Measurements from ENCODE around the gene BAD.

The BAD gene

DNA sequence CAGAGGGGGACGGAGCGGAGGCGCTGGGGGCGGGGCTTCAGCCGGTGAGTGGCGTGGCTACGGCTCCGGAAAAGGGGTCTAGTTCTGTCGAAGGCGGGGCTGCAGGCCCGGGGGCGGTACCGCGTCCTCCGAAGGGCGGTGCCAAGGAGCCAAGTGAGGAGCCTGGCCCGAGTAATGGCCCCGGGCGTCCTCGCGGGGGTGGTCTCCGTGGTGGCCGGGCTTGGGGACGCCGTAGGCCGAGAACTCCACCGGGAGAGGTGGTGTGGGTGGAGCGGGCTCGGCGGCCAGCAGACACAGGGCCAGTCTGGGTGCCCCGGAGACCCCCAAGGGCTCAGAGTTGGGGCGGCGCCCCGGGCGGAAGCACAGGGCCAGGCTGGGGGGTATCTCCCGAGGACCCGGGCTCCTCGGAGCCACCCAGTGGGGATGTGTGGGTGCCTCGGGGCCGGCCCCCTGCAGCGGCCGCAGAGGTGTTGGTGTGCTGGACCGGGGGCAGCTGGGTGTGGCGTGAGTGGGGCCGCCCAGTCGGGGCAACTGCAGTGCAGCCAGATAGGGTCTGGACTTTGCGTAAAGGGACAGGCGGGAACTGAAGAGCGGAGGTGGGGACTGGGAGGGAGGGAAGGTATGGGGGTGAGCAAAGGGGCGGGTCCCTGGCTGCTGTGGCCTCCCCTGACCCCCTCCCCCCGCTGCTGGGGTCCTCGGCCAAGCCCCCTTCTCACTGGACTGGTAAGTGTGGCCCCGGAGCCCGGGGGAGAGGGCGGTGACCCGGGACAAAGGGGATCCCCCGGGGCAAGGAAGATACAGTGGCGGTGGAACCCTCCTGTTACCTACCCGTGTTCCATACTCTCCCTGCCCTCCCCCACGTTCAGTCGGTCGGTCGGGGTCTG, 42.7 kb downstream of the BAD start:
- peak; percentile 19 for DNase-seq

DNA sequence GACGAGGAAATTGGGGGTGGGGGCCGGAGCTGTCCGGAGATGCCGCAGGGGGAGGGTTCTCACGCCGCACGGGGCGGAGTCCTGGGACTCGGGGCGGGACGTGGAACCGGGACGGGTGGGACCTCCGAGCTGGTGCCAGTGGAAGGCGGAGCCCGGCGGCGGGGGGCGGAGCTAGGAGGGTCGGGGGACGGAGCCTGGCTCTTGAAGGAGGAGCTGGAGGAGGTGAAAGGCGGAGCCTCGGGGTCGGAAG, 43.3 kb downstream of the BAD start:
- peak; percentile 100 for DNase-seq

DNA sequence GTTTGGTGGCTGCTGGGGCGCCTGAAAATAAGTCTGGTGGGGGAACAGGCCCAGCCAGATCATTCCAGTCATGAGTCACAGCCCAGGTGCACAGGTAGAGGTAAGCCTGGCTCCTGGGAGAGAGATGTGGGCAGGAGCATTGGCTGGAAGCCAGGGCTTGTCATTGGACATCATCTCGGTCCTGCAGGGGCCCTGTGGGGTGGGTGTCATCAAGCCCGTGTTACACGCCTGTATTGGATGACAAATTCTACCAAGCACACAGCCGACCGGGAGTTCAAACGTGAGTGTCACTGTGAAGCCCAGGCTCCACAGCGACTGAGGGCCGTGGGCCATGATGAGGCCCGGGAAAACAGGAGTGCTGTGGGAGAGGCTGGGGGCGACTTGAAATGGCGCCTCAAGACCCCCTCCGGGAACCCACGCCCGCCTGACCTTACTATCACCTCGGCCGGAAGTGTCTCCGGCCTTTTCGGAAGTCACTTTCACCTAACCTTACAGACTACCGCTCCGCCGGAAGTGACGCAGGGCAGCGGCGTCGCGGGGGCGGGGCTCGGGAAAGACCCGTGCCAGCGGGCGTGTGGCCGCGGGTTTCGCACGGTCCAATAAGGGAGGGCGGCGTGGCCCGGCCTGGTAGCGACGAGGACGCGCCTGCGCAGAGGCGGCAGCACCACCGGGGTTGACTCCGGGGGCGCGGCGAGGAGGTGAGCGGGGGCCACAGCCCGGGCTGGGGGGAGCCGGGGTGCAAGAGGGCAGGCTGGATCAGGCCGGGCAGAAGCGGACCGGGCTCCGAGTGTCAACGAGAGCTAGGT, 43.8 kb downstream of the BAD start, which contains the start of gene FKBP2:
FKBP2 (plus strand) TSS at position 661 of the 806 bp plus-strand sequence. CDS start 1,293 bp downstream, outside the sequence.
- DNase-seq, result peak; percentile 98

DNA sequence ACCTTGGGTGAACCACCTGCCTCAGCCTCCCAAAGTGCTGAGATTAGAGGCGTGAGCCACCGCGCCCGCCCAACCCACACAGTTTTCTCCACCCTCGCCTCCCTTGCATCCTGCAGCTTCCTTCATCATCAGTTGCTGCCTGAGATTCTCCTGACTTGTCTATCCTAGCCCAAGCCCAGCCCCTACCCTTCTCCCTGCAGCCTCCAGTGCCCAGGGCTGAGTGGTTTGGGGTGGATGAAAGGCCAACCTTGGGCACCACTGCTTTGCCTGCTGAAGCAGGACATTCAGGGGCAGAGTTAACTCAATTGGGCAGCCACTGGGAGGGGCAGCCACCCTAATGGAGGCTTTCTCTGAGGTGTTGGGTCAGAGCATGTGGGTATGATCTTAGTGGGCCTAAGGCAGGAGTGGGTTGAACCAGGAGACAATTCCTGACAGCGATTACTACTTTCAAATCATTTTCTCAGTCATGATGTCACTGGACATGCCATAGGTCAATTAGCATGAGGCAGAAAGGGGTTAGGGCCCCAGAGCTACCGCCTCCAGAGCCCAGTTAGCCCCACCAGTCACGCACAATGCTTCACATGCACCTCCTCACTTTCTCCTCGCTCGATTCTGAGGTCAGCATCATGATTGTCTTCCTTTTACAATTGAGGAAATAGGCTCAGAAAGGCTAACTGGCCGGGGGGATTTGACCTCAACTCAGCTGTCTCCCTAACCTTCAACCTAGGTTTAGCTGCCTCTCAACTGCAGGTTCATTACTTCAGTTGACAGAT, 44.6 kb downstream of the BAD start:
- DNase-seq, result no peak

GRCh38 chr11:64238999-64239398, 45.5 kb downstream of the BAD start:
- DNase-seq, result no peak

DNA sequence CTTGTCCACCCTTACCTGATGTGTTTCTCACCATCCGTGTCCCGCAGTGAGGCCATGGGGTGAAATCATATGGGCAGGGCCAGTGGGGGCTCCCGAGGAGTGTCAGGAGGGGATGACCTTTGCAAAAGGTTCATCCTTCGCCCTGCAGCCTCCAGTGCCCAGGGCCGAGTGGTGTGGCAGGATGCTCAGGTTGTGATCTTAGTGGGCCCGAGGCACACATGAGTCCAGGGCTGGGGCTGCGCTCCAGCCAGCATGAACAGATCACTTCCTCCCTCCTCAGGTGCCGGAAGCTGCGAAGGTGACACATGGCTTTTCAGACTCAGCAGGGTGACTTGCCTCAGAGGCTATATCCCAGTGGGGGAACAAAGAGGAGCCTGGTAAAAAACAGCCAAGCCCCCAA, 46.4 kb downstream of the BAD start:
- no peak for DNase-seq

DNA sequence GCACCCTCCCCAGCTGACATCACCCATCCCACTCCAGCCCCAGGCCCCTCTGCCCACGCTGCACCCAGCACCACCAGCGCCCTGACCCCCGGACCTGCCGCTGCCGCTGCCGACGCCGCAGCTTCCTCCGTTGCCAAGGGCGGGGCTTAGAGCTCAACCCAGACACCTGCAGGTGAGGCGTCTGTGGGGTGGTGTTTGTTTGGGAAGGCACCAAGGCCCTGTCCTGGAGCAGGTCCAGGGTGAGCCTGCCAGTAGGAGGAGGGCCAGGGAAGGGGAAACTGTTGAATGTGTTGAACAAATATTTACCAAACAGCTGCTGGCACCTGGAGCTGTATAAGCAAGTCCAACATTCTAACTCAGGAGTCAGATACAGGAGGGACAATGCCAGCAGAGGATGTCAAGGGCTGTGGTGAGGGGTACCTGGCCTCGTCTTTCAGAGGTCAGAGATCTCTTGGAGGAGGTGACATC, 46.9 kb downstream of the BAD start:
- DNase-seq, result no peak

DNA sequence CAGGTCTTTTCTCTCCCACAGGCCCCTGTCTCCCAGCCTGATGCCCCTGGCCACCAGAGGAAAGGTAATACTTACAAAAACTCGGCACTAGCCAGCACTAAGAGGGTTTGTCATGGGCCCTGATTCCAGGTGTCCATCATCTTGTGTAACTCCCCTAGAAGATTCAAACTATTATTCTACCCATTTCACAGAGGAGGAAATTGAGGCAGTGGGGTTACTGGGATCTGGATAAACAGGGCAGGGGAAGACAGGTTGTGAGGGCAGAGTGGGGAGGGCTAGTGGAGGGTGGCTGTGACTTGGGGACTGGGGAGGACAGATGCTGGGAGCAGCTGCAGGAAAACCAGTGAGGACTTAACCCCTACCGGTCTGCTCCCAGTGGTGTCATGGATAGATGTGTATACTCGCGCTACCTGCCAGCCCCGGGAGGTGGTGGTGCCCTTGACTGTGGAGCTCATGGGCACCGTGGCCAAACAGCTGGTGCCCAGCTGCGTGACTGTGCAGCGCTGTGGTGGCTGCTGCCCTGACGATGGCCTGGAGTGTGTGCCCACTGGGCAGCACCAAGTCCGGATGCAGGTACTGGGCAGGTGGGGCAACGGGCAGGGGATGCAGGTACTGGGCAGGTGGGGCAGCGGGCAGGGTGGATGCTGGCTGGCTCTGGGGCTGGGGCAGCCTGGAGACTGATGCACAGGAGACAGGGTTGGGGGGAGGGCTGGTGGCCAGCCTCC, 48.9 kb downstream of the BAD start:
- DNase-seq, result no peak

DNA sequence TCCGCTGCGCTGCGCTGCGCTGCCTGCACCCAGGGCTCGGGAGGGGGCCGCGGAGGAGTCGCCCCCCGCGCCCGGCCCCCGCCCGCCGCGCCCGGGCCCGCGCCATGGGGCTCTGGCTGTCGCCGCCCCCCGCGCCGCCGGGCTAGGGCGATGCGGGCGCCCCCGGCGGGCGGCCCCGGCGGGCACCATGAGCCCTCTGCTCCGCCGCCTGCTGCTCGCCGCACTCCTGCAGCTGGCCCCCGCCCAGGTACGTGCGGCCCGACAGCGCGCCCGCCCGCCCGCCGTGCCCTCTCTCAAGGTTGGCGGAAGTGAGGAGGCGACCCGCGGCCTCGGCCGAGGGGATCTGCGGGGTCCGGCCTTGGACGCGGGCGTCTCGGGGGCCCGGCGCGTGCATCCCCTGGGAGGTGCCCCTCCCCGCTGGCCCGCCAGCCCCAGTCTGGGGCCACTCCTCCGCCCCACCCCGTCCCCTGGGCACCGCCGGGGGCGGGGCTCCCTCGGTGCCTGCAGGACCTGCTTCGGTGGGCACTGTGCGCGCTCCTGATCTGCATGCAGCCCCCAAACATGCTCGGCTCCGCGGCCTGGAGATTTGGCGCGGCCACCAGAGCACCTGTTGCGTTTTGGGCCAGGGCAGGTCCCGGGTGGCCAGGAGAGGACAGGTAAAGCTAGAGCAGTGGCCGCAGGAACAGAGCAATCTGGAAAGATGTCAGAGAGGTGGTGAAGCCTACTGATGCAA, 49.7 kb downstream of the BAD start:
- peak; percentile 45 for DNase-seq

DNA sequence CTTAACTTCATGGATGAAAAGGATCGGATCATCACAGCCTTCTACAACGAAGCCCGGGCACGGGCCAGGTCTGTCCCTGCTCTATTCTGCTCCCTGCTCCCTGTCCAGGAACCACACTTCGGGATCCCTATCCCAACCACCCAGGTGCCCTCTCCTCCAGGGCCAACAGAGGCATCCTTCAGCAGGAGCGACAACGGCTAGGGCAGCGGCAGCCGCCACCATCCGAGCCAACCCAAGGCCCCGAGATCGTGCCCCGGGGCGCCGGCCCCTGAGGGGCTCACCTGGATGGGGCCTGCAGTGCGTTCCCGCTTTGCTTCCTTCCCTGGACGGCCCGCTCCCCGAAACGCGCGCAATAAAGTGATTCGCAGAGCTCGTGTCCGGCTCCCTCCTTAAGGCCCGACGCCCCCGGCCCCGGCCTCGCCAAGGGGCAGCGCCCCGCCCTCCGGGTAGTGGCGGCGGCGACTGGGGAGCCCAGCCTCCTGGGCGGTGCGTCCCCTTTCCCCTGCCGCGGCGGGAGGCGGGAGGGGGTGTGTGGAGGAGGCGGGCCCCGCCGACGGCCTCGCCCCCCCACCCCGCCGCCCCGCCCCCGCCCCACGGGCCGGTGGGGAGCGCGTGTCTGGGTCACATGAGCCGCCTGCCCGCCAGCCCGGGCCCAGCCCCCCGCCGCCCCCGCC, 50.4 kb downstream of the BAD start, which contains the start of gene VEGFB:
VEGFB (plus strand) TSS at position 672 of the 674 bp plus-strand sequence. CDS start 250 bp downstream, outside the sequence.
- DNase-seq, result peak; percentile 80

- DNase-seq, result no peak
Observed at GRCh38 chr11:64232967-64233315, 51.5 kb downstream of the BAD start.

- no peak for DNase-seq
Observed at GRCh38 chr11:64232182-64232966, 52.1 kb downstream of the BAD start.

DNA sequence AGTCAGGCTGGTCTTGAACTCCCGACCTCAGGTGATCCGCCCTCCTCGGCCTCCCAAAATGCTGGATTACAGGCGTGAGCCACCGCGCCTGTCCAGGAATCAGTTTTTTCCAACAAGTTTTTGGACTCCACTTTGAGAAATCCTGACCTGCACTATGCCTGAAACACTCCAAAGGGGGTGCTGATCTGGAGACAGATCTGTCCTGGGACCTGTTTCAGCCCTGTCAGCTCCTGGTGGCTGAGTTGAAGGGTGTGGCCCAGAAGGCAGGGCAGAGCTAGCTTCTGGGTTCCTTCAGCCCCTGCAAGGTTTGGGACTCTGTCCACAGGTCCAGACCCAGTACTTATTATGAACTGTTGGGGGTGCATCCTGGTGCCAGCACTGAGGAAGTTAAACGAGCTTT, 52.9 kb downstream of the BAD start:
- DNase-seq, result no peak

- DNase-seq, result no peak
Observed at GRCh38 chr11:64230985-64231365, 53.5 kb downstream of the BAD start.

DNA sequence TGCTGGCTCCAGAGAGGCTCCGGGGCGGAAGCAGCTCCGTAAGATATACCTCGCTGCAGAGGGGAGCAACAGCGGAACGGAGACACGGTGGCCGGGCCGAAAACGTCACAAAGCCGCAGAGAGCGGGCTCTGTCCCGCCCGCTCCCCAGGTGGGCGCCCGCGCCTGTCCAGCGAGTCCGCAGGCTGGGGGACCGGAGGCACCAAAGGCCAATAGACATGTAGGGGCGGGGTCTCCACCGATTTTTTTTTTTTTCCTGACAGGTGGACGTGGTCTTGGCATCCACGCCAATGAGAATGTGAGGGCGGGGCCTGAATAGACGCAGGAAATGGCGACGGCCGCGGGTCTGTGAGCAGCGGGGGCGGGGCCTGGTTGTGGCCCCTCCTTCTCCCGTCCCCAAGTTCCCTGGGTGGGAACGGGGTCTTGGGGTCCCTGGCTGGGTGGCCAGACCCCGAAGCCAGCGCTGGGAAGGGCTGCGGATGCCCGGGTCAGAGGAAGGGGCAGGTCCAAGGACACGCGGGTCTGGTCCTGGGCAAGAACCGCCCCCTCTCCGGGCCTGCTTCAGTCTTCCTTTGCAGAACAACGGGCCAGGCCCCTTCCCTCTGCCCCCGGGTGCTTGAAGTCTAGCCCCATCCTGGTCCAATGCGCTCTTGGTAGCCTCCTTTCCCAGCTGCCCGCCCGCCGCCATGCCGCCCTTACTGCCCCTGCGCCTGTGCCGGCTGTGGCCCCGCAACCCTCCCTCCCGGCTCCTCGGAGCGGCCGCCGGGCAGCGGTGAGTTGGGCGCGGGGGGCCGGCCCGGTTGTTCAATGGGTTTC, 54.1 kb downstream of the BAD start, which contains the start of gene DNAJC4:
DNAJC4 (plus strand) TSS at position 378 of the 814 bp plus-strand sequence; CDS start at position 685, 307 bp downstream.
- DNase-seq, result peak; percentile 92

- no peak for DNase-seq
Observed at GRCh38 chr11:64229744-64230170, 54.7 kb downstream of the BAD start.

DNA sequence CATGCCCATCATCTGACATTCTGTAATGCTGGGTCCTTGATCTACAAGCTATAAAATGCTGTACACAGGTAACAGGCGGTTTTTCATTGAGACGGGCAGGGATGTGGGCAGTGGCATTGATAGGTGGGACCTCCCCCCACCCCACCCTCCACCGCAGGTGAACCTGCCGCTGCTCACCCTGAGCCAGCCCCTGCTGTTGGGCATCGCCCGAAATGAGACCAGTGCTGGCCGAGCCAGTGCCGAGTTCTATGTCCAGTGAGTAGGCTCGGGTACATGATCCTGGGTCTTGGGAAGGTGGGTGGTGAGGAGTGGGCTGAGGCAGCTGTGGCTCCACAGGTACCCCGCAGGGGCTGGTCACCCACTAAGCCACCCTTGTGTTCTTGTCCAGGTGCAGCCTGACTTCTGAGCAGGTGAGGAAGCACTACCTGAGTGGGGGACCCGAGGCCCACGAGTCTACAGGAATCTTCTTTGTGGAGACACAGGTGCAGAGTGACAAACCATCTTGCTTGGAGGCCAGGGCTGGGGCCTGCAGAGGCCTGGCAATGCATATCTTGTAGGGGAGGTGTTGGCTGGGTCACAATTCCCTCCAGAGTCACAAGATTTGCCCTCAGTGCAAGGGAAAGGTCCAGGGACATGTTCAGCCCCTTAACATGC, 55.2 kb downstream of the BAD start:
- no peak for DNase-seq

DNA sequence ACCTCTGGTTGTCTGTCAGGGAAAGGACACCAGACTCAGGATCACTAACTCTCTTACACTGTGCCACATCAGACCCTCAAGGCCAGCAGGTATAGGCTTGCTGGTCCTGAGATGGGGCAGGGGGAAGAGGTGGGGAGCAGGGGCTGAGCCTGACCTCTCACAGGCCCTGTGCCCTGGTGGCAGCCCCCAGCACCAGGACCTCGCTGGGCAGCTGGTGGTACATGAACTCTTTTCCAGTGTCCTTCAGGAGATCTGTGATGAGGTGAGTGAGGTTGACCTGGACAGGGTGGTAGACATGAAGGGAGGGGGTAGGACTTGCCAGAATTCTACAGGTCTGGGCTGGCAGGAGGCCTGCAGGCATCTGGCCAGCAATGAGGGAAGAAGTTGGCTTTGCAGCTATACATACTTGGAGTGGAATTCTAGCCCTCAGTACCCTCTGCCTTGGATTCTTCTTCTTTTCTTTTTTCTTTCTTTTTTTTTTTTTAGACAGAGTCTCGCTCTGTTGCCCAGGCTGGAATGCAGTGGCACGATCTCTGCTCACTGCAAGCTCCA, 57.0 kb downstream of the BAD start:
- DNase-seq, result no peak
